ENCODE measurements around the gene CPEB4. TPM values are rescaled to one million over a fixed set of nuclear protein-coding genes. Genes with fewer than 3 reads are reported as not detected.
A peak's percentile ranks its signal among the peaks of the same experiment; 100 is the strongest.

The CPEB4 gene
- total and polyA plus RNA-seq, 9 of the 15 experiments (the other 6 are each of a cell fraction or from before 2014, with no cell fraction given): 7.4 to 21.3 (median 12.4) TPM

DNA sequence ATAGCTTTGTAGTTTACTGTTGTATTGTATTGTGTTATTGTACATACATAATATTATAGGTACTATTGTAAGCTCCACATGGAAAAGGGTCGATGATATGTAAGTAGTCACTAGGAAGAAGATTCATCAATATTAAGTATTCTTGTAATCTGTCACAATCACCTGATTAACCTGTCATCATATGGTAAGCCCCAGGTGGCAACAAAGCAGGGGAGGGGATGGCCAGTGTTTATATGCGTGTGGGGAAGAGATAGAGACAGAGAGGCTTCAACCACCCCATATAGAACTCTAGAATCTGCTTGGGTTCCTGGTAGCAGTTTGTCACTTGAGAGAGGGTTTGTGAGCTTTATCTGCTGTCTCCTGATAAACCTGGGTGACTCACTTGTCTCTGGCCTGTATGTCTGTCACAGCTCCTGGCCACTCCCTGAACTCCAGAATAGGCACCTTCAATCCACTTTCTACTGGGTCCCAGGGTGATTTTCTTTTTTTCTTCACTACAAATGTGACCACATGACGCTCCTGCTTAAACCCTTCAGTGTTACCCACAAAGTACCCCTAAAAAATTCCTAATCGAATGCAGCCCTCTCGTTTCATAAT, 48.9 kb upstream of the CPEB4 start (continued):
- TF ChIP-seq ZBTB8A (IDR thresholded peaks at IDR 0.05; ENCODE audit: partially characterized antibody): no peak
- no peak for TF ChIP-seq SIN3B (IDR thresholded peaks at IDR 0.05; ENCODE audit: low read depth)
- TF ChIP-seq DDX20 (tag; IDR thresholded peaks at IDR 0.05; ENCODE audit: low read depth): no peak
- TF ChIP-seq, protein P1, sequence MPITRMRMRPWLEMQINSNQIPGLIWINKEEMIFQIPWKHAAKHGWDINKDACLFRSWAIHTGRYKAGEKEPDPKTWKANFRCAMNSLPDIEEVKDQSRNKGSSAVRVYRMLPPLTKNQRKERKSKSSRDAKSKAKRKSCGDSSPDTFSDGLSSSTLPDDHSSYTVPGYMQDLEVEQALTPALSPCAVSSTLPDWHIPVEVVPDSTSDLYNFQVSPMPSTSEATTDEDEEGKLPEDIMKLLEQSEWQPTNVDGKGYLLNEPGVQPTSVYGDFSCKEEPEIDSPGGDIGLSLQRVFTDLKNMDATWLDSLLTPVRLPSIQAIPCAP (CRISPR knock-in tag; IDR thresholded peaks at IDR 0.05; ENCODE audit: borderline replicate concordance): no peak
- TF ChIP-seq, protein P2, sequence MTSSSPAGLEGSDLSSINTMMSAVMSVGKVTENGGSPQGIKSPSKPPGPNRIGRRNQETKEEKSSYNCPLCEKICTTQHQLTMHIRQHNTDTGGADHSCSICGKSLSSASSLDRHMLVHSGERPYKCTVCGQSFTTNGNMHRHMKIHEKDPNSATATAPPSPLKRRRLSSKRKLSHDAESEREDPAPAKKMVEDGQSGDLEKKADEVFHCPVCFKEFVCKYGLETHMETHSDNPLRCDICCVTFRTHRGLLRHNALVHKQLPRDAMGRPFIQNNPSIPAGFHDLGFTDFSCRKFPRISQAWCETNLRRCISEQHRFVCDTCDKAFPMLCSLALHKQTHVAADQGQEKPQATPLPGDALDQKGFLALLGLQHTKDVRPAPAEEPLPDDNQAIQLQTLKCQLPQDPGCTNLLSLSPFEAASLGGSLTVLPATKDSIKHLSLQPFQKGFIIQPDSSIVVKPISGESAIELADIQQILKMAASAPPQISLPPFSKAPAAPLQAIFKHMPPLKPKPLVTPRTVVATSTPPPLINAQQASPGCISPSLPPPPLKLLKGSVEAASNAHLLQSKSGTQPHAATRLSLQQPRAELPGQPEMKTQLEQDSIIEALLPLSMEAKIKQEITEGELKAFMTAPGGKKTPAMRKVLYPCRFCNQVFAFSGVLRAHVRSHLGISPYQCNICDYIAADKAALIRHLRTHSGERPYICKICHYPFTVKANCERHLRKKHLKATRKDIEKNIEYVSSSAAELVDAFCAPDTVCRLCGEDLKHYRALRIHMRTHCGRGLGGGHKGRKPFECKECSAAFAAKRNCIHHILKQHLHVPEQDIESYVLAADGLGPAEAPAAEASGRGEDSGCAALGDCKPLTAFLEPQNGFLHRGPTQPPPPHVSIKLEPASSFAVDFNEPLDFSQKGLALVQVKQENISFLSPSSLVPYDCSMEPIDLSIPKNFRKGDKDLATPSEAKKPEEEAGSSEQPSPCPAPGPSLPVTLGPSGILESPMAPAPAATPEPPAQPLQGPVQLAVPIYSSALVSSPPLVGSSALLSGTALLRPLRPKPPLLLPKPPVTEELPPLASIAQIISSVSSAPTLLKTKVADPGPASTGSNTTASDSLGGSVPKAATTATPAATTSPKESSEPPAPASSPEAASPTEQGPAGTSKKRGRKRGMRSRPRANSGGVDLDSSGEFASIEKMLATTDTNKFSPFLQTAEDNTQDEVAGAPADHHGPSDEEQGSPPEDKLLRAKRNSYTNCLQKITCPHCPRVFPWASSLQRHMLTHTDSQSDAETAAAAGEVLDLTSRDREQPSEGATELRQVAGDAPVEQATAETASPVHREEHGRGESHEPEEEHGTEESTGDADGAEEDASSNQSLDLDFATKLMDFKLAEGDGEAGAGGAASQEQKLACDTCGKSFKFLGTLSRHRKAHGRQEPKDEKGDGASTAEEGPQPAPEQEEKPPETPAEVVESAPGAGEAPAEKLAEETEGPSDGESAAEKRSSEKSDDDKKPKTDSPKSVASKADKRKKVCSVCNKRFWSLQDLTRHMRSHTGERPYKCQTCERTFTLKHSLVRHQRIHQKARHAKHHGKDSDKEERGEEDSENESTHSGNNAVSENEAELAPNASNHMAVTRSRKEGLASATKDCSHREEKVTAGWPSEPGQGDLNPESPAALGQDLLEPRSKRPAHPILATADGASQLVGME (CRISPR knock-in tag; IDR thresholded peaks at IDR 0.05): no peak
- peak; percentile 94 for TF ChIP-seq MECOM (CRISPR knock-in tag; IDR thresholded peaks at IDR 0.05)
- peak; percentile 99 for TF ChIP-seq SMARCC2 (IDR thresholded peaks at IDR 0.05; ENCODE audit: low read depth)
- peak; percentile 48 for TF ChIP-seq RAD51 (IDR thresholded peaks at IDR 0.05; ENCODE audit: borderline replicate concordance, low read depth)
- TF ChIP-seq, protein P3, sequence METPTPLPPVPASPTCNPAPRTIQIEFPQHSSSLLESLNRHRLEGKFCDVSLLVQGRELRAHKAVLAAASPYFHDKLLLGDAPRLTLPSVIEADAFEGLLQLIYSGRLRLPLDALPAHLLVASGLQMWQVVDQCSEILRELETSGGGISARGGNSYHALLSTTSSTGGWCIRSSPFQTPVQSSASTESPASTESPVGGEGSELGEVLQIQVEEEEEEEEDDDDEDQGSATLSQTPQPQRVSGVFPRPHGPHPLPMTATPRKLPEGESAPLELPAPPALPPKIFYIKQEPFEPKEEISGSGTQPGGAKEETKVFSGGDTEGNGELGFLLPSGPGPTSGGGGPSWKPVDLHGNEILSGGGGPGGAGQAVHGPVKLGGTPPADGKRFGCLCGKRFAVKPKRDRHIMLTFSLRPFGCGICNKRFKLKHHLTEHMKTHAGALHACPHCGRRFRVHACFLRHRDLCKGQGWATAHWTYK (CRISPR knock-in tag; IDR thresholded peaks at IDR 0.05): 0 out of 2 replicates have a peak, but pooled peaks have one; percentile 61
- TF ChIP-seq, protein P4, sequence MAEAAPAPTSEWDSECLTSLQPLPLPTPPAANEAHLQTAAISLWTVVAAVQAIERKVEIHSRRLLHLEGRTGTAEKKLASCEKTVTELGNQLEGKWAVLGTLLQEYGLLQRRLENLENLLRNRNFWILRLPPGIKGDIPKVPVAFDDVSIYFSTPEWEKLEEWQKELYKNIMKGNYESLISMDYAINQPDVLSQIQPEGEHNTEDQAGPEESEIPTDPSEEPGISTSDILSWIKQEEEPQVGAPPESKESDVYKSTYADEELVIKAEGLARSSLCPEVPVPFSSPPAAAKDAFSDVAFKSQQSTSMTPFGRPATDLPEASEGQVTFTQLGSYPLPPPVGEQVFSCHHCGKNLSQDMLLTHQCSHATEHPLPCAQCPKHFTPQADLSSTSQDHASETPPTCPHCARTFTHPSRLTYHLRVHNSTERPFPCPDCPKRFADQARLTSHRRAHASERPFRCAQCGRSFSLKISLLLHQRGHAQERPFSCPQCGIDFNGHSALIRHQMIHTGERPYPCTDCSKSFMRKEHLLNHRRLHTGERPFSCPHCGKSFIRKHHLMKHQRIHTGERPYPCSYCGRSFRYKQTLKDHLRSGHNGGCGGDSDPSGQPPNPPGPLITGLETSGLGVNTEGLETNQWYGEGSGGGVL (CRISPR knock-in tag; IDR thresholded peaks at IDR 0.05): no peak
- peak; percentile 99 for TF ChIP-seq CBFA2T2 (conservative IDR thresholded peaks at IDR 0.05)
- TF ChIP-seq FUS (optimal IDR thresholded peaks at IDR 0.05; ENCODE audit: low read depth, low read length): no peak
- TF ChIP-seq STAG1 (CRISPR knock-in tag; IDR thresholded peaks at IDR 0.05; ENCODE audit: borderline replicate concordance): no peak
- TF ChIP-seq ZNF79 (CRISPR knock-in tag; IDR thresholded peaks at IDR 0.05; ENCODE audit: low read depth): no peak
- no peak for TF ChIP-seq NR2F6 (CRISPR knock-in tag; IDR thresholded peaks at IDR 0.05)
- no peak for TF ChIP-seq TGIF2 (CRISPR knock-in tag; IDR thresholded peaks at IDR 0.05)
- TF ChIP-seq ASH1L (IDR thresholded peaks at IDR 0.05; ENCODE audit: borderline replicate concordance, low read depth, partially characterized antibody): no peak
- no peak for TF ChIP-seq CREBBP (IDR thresholded peaks at IDR 0.05; ENCODE audit: low read depth, low read length)
- TF ChIP-seq SAP30 (IDR thresholded peaks at IDR 0.05; ENCODE audit: borderline replicate concordance, insufficient read depth, low read depth, low read length, poor library complexity, severe bottlenecking): no peak
